Parathyroid adenoma (tissue), 2 donors: ENCODE results near the gene SCARB1.

Experiments used
- H2AFZ ChIP-seq: fragments of 300-600 bp; sonication (generic); one replicate; pipeline ENCODE4 v1.7.0; 2017; ENCODE audit warnings: antibody characterized with exemption, mild to moderate bottlenecking
- H3K27ac ChIP-seq: fragments of 300-600 bp; sonication (generic); one replicate; pipeline ENCODE4 v1.7.0; 2017
- H3K27me3 ChIP-seq: fragments of 300-600 bp; sonication (generic); one replicate; pipeline ENCODE4 v1.7.0; 2017; ENCODE audit warnings: low read length; ENCODE audit not compliant: control insufficient read depth, insufficient read depth
- H3K36me3 ChIP-seq: fragments of 300-600 bp; sonication (generic); one replicate; pipeline ENCODE4 v1.7.0; 2017; ENCODE audit warnings: low read length; ENCODE audit not compliant: control insufficient read depth, insufficient read depth
- H3K4me1 ChIP-seq: fragments of 300-600 bp; sonication (generic); one replicate; pipeline ENCODE4 v1.7.0; 2017; ENCODE audit warnings: control low read depth
- H3K4me2 ChIP-seq: fragments of 300-600 bp; sonication (generic); one replicate; pipeline ENCODE4 v1.7.0; 2017; ENCODE audit warnings: low read length
- H3K4me3 ChIP-seq: fragments of 300-600 bp; sonication (generic); one replicate; pipeline ENCODE4 v1.7.0; 2017; ENCODE audit warnings: low read depth, low read length
- H3K79me2 ChIP-seq: fragments of 300-600 bp; sonication (generic); one replicate; pipeline ENCODE4 v1.7.0; 2017; ENCODE audit warnings: control low read depth
- H3K9ac ChIP-seq: fragments of 300-600 bp; sonication (generic); one replicate; pipeline ENCODE4 v1.7.0; 2017; ENCODE audit warnings: mild to moderate bottlenecking
- H3K9me3 ChIP-seq: fragments of 300-600 bp; sonication (generic); one replicate; pipeline ENCODE4 v1.7.0; 2017; ENCODE audit warnings: low read length; ENCODE audit not compliant: control insufficient read depth
- TF ChIP-seq, protein P1 (sequence below): fragments of 300-600 bp; sonication (generic); IDR thresholded peaks from one replicate; pipeline ENCODE4 v1.7.0; 2017; ENCODE audit warnings: antibody characterized with exemption, mild to moderate bottlenecking
- donor health status: primary hyperparathyroidism.

SCARB1 gene

DNA sequence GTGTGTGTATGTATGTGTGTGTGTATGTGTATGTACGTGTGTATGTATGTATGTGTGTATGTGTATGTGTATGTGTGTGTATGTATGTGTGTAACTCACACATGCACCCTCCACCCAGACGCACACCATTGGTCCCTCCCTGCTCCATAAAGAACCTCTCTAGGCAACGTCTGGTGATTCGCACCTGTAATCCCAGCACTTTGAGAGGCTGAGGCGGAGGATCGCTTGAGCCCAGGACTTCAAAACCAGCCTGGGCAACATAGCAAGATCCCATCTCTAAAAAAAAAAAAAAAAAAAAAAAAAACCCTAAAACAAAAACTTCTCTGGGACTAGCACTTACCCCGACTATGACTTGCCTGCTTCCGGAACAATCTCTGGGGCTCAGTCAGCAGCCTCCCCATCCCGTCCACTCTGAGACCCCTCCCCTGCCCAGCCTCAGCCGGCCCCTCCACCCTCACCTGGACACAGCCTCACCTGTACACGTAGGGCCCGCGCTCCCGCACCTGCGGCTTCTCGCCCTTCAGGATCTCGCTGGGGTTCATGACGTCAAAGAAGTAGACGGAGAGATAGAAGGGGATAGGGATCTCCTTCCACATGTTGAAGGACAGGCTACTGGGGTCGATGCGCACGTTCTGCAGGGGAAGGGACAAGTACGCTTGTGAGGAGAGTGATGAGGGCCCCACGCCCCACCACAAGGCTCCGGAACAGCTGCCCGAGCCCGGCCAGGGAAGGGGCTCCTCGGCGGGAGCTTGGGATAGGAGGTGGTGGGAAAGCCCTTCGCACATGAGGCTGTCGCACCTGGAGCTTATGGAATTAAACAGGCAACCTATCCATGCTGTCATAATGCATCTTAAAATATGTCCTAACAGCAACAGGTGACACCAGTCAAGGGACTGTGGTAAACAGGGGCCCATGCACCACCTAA lies 46.3 kb downstream of the SCARB1 start:
- H3K4me3 ChIP-seq: no peak overlapping the region
- H3K27ac ChIP-seq: no peak overlapping the region
- TF ChIP-seq, protein P1, sequence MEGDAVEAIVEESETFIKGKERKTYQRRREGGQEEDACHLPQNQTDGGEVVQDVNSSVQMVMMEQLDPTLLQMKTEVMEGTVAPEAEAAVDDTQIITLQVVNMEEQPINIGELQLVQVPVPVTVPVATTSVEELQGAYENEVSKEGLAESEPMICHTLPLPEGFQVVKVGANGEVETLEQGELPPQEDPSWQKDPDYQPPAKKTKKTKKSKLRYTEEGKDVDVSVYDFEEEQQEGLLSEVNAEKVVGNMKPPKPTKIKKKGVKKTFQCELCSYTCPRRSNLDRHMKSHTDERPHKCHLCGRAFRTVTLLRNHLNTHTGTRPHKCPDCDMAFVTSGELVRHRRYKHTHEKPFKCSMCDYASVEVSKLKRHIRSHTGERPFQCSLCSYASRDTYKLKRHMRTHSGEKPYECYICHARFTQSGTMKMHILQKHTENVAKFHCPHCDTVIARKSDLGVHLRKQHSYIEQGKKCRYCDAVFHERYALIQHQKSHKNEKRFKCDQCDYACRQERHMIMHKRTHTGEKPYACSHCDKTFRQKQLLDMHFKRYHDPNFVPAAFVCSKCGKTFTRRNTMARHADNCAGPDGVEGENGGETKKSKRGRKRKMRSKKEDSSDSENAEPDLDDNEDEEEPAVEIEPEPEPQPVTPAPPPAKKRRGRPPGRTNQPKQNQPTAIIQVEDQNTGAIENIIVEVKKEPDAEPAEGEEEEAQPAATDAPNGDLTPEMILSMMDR: no peak
- H3K79me2 ChIP-seq: no peaks in the 10 kb centered on the region
- no peaks in the 10 kb centered on the region for H3K4me1 ChIP-seq
- H3K9me3 ChIP-seq: no peaks in the 10 kb centered on the region
- no peak overlapping the region for H3K4me2 ChIP-seq
- H3K9ac ChIP-seq: no peak overlapping the region
- no peaks in the 10 kb centered on the region for H3K36me3 ChIP-seq
- no peaks in the 10 kb centered on the region for H3K27me3 ChIP-seq
- no peak overlapping the region for H2AFZ ChIP-seq

DNA sequence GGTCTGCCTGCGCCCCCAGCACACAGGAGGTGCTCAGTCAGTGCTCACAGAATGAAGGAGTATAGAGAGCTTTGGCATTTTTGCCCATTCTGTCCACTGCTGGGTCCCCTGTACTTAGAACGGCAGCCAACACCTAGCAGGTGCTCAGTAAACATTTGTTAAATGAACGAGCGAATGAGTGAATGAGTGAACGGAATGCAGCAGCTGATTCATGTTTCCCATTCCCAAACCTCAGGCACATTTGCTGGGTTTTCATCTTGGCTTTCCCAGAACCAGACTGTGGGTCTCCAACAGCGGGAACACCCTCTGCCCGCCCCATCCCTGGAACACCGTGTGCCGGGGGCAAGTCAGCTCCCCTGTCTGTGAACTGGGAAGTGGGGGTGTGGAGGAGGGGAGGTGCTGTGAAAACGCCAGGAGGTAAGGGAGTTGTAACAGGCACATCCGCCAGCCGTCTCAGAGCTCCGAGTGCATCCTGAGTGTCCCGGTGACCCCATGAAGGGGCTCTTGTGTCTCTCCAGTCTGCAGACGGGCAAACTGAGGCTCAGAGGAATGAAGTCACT lies 47.3 kb downstream of the SCARB1 start:
- Histone ChIP-seq H3K4me1 (no peaks in the 10 kb centered on the region), H3K27ac (no peak overlapping the region), H3K27me3 (no peaks in the 10 kb centered on the region), H3K4me3 (no peak overlapping the region), H2AFZ (no peak overlapping the region), H3K36me3 (no peaks in the 10 kb centered on the region), H3K79me2 (no peaks in the 10 kb centered on the region), H3K9ac (no peak overlapping the region), H3K9me3 (no peaks in the 10 kb centered on the region), H3K4me2 (no peak overlapping the region)
- TF ChIP-seq, protein P1: no peak

DNA sequence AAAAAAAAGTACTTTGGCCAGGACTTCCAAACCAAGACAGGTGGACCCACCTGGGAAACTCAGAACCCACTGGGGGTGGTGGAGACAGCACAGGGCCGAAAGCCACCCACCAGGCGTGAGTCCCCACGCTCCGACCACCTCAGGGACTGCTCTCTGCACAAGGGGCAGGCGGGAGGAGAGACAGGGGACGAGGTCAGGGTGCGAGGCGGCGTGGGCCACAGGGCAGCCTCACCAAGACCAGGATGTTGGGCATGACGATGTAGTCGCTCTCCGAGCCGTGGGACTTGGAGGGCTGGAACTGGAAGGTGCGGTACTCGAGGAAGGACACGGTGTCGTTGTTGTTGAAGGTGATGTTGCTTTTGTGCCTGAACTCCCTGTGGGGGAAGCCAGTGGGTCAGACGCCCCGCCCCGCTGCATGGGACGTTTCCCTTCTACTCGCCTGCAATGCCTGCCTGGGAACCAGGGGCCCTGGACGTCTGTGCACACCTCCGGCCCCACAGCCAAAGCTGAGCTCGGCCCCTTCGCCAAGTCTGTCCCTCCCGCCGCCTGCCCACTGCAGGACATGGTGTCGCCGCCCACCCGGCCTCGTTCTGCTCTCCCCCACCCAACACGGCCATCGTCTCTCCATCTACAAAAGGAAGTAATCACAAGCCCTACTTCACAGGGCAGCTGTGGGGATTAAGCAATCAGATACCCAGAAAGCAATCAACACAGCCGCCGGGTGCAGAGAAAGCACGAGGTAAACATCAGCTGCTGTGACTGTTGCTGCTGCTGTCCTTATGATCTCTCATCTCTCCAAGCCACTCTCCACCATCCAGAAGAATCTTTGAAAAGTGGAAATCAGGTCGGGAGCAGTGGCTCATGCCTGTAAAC lies 48.7 kb downstream of the SCARB1 start:
- Histone ChIP-seq H3K9ac (no peak overlapping the region), H3K36me3 (no peaks in the 10 kb centered on the region), H3K4me2 (no peak overlapping the region), H3K4me3 (no peak overlapping the region), H3K27ac (no peak overlapping the region), H2AFZ (no peak overlapping the region), H3K27me3 (no peaks in the 10 kb centered on the region), H3K9me3 (no peaks in the 10 kb centered on the region), H3K79me2 (no peaks in the 10 kb centered on the region), H3K4me1 (no peaks in the 10 kb centered on the region)
- TF ChIP-seq, protein P1: no peak

DNA sequence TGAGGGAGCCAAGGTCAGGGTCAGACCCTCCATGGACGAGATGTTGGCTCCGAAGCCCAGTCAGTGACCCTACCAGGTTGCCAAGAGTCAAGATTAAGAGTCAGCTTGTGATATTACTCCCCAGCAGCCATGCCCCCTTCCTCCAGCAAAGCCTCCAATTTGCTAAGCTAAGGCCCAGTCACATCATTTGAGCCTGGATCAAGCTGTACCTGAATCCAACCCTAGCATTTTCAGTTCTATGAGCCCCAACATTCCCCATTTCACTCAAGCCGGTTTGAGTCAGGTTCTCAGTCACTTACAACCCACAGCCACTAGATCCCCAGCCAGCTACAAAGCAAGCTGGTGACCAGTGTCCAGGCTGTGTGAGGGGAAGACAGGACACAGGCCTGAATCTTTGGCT lies 49.9 kb downstream of the SCARB1 start:
- Histone ChIP-seq H3K9me3 (no peaks in the 10 kb centered on the region), H3K9ac (no peak overlapping the region), H3K4me2 (no peak overlapping the region), H3K27ac (no peak overlapping the region), H3K79me2 (no peaks in the 10 kb centered on the region), H3K36me3 (no peaks in the 10 kb centered on the region), H3K4me3 (no peak overlapping the region), H2AFZ (no peak overlapping the region), H3K4me1 (no peaks in the 10 kb centered on the region), H3K27me3 (no peaks in the 10 kb centered on the region)
- TF ChIP-seq, protein P1: no peak
